SHP77 (cell line): ENCODE measurements around the gene PPARA.
"Not testable (repeated sequence)": the region's sequence is repeated elsewhere in the genome, so short reads cannot be mapped to it uniquely, and the experiment has no call there.

Source experiments
- DNase-seq, 2 experiments: peaks; one replicate each; lab custom pipeline; 2025; lab: John Stamatoyannopoulos, UW

The PPARA gene

DNA sequence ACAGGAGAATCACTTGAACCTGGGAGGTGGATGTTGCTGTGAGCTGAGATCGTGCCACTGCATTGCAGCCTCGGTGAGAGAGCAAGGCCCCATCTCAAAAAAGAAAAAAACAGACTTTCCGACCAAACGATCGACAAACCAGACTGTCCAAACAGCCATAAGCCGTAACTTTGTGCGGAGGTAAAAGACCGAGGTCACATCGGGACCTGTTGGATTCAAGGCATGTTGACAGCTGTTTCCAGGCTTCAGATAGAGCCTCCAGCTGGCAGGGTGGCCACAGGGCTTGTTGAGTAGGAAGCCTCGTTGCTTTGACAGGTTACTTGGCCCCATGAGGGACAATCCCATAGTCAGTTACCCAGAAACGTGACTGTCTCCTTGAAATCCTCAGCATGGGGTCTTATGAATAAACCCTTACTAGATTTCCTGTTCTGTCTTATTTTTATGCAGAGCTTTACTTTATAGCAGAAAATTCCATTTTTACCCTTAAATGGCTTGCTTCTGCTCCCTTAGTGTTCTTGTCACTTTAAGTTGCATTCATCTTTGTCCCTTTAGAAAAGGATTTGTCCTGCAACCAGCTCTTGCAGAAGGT is 22.3 kb downstream of the PPARA start:
- no peak for DNase-seq

DNA sequence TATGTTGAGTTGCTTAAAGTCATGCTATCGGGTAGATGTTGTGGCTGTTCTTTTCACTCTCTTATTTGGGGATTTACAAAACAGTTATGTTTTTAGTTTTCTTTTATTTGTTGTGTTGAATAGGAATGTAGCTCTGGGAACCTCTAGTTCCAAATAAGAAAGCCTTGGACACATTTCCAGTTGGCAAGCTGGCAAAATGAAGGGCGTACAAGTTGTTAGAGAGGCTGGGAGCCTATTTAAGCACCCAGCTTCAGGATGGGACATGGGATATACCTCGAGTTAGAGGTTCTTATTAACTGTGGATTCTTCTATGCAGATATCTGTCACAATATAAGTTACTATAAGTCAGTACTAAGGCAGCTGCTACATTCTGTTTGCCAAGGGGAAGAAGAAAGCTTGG is 22.8 kb downstream of the PPARA start:
- DNase-seq = no peak

DNA sequence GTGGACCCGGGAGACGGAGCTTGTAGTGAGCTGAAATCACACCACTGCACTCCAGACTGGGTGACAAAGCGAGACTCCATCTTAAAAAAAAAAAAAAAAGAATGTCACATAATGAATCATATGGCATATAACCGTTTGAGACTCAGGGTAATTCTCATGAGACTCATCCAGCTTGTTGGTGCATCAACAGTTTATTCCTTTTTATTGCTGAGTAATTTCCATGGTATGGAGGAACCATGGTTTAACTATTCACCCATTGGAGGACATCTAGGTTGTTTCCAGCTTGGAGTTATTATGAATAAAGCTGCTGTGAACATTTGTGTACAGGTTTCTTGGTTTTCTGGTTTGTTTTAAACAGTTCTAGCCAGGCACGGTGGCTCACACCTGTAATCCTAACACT is 25.3 kb downstream of the PPARA start:
- DNase-seq = no peak

DNA sequence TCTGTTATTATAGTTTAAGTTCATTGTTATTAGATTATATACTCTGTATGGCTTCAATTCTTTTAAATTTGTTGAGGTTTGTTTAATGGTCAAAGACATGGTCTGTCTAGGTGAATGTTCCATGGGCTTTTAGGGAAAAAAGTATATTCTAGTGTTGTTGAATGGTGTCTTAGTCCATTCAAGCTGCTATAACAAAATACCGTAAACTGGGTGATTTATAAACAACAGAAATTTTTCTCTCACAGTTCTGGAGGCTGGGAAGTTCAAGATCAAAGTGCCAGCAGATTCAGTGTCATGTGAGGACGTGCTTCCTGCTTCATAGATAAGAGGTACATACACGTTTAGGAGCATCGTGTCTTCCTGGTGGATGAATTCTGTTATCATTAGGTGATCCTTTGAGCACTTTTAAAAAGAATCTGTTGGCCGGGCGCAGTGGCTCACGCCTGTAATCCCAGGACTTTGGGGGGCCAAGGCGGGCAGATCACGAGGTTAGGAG is 26.2 kb downstream of the PPARA start:
- DNase-seq = no peak

DNA sequence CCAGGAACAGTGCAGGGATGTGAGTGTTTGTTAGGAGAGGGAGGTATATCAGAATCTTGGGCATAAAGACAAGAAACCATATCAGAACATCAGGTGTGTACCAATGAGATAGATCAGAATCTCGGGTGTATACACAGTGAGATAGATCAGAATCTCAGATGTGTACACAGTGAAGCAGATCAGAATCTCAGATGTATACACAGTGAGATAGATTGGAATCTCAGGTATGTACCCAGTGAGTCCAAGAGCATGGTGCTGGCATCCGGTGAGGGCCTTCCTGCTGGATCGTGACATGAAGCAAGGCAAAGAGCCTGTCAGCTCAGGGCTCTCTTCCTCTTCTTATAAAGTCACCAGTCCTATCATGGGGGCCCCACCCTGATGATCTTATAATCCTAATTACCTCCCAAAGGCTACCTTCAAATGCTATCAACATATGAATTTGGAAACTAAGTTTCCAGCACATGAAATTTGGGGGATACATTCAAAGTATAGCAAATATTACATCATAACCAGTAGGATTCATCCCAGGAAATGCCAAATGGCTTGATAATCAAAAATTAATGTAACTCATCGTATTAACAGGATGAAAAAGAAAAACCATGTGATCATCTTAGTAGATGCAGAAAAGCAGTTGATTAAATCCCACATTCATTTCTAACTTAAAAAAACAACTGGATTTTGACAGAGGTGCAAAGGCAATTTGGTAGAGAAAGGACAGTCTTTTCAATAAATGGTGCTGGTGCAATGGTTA is 28.6 kb downstream of the PPARA start:
- DNase-seq = no peak

DNA sequence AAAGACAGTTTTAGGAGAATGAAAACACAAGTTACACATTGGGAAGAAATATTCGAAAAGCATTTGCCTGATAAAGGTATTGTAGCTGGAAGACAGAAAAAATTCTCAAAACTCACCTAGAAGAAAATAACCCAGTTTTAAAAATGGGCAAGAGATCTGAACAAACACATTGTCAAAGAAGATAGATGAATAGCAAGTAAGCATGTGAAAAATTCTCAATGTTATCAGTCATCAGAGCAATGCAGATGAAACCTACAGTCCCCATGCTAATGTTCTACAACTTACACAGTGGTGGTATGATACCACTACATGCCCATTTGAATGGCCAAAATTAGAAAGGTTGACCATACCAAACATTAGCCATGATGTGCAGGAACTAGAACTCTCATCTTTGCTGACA is 29.4 kb downstream of the PPARA start:
- no peak for DNase-seq

DNA sequence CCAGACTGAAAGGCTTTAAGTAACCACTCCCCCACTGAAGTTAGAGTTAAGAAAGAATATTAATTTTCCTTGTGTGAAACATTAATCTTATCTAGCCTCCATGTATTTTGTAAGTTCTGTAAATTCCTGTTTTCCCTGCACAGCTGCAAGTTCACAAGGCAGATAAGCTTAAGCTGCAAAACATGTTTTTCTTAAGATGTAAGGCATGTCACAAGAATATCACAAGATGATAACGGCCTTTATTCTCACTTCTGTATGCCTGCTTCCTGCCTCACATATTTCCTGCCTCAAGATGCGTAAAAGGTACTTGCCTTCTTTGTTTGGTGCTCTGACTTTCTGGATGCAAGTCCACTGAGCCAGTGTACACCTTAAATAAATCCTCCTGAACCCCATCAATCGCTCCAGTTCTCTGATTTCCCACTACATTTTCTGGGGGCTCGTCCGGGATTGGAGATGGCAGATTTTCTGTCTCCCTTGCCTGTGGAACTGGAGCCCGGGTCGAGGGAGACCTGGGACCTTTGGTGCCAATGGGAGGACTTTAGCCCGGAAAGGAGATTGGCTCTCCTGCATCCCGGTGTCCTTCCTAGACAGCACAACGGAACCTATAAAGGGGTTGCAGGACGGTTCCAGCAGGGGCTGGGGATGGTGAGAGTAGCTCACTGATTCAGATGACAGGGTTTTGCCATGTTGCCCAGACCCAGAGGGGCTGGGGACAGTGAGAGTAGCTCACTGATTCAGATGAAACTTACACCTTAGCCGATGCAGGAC is 30.2 kb downstream of the PPARA start:
- DNase-seq = no peak

DNA sequence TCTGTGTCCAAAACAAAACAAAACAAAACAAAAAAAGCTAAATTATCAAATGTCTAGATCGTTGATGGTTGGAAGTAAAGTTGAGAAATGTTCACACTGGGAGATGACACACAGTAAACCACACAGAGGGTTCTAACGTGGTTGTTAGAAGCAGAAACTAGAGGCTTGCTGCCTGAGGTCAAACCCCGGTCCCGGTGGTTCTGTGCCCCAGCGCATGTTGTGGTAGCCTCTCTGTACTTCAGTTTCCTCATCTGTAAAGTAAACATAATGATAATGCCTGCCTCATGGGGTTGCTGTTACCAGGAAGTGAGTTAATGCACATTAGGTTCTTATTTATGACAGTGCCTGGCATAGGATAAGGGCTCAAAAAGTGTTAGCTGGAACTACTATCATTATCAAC is 33.4 kb downstream of the PPARA start:
- no peak for DNase-seq

DNA sequence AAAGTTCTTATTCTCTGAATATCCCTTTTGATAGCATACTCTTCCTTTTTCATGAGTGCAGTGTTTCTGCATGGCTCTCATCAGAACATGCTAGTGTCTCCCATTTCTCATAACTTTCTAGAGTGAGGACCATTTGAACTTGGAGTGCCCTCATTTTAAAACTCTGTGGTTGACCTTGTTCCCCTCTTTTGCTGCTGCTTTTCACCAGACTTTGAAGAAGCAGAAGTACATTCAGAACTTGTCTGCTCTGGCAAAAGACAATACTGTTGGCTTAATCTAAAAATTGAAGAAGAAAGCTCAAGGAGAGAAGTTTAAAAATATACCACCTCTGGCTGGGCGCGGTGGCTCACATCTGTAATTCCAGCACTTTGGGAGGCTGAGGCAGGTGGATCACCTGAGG is 35.0 kb downstream of the PPARA start:
- DNase-seq = no peak

DNA sequence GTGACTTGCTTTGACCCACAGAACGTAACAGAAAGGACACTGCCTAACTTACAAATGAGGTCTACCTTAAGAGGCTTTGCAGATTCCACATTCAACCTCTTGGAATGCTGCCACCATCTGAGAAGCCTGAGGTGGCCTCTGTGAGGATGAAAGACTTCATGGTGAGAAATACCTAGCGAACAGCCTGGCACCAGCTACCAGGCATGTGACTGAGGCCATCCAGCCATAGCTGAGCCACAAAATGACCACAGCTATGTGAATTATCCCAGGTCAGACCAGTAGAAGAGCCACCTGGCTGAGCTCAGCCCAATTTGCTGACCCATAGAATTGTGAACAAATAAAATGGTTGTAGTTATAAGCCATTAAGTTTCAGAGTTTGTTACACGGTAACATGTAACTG is 37.5 kb downstream of the PPARA start:
- DNase-seq = no peak

DNA sequence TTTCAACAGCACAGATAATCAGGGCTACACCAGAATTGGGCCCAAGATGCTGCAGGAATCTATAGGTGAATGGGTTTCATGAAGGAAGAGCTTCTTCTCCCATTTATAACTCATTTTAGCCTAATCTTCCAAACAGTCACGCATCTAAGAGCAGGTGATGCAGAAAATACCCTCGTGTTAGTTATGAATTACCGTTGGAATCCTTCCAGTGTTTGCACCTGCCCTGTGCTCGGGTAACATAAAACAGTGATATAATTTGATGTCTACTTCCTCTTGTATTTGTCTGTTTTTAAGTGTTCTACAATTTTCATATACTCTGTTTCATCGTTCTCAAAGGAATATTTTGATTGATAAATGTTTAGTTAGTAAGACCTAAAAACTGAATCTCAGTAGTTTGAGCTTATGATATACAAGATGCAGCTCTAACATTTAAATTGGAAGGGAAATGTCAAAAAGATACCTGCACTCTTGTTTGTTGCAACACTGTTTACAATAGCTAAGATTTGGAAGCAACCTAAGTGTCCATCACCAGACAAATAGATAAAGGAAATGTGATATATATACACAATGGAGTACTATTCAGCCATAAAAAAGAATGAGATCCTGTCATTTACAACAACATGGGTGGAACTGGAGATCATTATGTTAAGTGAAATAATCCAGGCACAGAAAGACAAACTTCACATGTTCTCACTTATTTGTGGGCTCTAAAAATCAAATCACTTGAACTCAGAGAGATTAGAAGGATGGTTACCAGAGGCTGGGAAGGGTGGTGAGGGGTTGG is 42.1 kb downstream of the PPARA start:
- DNase-seq = peak; percentile 51 to 58

DNA sequence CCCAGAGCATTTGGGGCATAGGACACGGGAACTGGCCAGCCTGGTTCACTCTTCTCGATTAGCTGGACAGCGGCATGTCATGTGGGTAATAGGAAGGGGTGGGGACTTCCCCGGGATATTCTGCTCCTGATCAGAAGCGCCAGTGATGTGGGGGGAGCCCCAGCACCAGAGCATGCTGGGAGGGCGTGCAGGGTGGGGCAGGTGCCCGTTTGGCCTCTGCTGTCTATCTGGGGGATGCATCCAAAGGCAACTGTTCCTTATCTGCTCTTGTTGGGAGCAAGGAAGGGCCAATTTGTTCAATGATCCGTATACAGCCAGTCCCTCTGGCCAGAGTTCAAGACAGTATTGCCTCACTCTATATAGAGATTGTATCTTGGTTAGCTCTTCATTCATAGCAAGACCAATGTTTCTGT is 43.6 kb downstream of the PPARA start:
- DNase-seq = no peak

DNA sequence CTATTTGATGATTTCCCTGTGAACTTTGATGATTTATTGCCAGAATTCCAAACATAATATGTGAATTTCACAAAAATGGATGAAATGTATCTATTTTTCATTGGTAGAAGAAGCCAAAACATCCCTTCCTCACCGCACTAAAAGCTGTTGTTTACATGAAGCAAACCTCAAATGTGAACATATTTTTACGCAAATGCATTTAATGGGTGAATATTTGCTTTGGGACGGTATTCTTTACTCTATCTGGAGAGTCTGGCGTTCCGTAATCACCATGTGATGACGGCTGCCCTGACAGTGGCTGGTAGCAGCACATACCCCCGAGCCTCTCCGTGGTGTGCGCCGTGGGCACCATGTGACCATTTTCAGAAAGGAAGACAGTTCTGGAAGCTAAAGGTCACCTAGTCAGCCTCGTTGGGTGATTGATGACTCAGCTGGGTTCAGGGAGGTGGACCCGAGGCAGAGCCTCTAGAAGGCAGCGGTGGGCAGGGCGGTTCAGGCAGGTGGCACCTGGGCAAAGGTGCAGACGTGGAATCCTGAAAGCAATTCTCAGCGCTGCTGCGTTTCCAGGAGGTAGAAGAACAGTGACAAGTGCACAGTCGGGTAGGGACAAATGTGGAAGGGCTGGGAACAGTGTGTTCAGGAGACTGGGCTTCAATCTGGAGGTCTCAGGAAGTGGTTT is 45.3 kb downstream of the PPARA start:
- peak; percentile 17 to 56 for DNase-seq

DNA sequence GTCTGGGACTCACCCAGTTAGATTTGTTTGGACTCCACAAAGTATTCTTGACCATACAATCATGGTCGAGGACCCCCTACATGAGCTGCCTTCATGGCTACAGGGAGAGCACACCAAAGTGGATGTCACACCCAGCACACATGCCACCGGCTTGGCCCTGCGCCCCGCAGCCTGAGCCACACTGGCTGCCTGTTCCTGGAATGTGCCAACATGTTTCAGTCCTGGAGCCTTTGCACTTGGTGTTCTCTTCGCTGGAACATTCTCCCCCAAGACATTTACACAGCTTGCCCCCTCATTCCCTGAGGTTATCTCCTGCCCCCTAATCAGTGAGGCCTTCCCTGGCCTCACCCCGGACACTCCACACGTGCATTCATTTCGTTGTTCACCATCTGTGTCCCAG is 46.0 kb downstream of the PPARA start:
- DNase-seq = no peak

DNA sequence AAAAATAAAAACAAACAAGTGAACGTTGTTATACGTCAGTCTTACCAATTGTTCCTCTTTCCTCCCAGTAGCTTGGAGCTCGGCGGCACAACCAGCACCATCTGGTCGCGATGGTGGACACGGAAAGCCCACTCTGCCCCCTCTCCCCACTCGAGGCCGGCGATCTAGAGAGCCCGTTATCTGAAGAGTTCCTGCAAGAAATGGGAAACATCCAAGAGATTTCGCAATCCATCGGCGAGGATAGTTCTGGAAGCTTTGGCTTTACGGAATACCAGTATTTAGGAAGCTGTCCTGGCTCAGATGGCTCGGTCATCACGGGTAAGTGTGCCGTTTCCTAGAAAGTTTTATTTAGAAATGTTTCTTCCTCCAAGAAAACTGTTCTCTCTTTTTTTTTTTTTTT is 47.9 kb downstream of the PPARA start:
- no peak for DNase-seq

DNA sequence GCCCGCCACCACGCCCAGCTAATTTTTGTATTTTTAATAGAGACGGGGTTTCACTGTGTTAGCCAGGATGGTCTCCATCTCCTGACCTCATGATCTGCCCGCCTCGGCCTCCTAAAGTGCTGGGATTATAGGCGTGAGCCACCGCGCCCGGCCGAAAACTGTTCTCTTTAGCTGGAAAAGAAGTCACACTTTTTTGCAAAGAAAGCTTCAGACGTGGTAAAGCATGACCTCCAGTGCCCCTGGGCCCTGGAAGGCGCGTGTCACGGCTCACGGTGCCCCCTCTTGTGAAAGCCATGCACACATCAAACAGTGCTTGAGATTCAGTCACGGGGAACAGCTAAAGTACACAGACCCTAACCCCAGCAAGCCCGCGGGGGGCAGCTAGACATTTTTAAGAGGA is 48.5 kb downstream of the PPARA start:
- not testable (repeated sequence) for DNase-seq

DNA sequence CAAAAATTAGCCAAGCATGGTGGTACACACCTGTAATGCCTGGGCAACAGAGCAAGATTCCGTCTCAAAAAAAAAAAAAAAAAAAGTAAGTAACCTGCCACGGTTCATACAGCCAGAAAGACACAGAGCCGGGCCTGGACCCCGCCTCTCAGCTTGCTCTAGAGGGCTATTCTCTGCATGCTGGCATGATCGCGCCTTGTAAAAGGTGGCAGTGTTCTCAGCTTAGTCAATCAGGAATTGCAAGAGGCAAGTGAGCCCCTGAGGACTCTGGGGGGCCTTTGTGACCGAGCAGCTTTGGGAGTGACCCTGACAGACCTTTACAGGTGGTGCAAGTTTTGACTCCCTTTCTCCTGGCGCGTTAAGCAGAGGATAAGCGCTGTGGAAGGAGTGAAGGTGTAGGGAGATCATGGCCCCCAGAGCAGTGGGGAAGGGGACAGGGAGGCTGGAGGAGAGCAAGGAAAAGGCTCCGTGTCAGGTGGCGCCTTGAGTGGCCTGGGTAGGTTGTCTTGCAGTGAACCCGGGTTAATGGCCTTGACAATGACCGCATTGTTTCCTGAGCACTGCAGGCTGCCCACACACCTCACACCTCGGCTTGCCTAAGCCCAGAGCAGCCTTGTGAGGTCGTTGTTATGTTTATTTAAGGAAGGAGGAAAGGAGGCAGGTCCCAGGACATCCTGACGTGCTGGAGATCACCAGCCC is 50.9 kb downstream of the PPARA start:
- no peak for DNase-seq

DNA sequence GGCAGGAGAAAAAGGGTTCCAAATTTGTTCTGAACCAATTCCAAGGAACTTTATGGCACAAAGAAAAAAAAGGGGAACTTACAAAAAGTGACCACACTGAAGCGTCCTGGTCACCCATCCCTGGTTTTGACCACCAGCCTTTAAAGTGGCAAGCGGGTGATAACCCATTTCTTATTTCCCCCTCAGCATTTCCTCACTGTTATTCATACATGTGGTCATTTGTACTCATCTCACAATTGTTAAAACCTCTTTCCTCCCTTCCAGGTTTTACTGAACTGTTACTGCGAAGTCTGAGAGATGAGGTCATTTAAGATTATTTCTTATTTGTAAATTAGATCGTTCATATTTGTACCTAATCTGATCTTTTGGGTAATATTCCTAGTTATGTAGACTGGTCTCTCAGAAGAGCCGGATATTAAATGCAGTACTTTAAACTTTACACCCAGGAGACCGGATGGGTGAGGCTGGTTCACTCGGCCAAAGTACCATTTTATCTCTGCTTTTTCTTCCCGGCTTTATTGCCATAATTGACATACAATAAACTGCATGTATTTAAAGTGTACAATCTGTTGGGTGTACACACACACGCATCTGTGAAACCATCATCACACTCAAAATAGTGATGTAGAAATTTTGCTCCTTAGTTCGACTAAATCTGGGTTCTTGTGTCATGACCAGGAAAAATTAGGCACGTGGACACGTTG is 52.7 kb downstream of the PPARA start:
- no peak for DNase-seq

DNA sequence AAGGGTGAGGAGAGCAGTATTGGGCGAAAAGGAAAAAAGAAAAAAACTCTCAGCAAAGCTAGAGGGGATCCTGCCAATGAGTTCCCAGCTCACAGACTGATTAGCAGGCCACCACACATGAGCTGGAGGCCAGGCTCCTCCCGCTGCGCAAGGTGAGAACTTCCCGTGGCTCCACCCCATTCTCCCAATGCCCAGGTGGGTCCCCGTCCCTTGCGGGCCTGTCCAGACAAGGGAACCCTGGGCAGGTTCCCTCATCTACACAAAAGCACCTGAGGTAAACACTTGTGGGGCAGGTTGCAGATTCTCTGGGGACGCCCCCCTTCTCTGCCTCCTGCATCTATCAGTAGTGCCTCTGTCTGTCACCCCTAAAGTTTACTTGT is 53.3 kb downstream of the PPARA start:
- no peak for DNase-seq

DNA sequence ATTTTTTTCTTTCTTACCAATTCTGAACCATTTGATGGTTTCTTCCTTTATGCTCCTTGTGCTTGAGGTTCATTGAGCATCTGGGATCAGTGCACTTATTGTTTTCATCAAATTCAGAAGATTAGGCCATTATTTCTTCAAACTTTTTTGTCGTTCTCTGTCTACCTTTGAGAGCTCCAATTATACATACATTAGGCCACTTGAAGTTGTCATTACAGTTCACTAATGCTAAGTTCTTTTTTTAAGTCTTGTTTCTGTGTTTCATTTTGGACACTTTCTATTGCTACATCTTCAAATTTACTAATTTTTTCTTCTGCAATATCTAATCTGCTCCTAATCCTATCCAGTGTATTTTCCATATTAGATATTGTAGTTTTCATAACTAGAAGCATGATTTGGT is 58.9 kb downstream of the PPARA start:
- no peak for DNase-seq

DNA sequence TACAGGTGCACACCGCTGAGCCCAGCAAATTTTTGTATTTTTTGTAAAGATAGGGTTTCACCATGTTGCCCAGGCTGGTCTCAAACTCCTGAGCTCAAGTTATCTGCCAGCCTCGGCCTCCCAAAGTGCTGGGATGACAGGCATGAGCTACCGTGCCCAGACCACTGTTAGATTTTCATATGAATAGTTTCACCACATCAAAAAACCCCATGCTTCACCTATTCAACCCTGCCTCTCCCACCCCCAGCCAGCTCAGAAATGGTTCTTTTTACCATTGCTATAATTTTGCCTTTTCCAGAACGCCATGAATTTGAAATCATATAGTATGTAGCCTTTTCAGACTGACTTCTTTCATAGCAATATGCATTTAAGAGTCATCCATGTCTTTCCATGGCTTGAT is 61.9 kb downstream of the PPARA start:
- no peak for DNase-seq
